A549 (cell line): ENCODE data around the gene SIRPD. TPM values are rescaled to one million over a fixed set of nuclear protein-coding genes. Genes with fewer than 3 reads are reported as not detected.

Experiments
- ATAC-seq, 2 experiments: fragments of 200-7000 bp in 1 of 2; fragments of >200 bp in 1 of 2; cut with Nextera tagmentation in 1 of 2; cut with Tn5 transposase in 1 of 2; 3 replicates each; pipeline versions ENCODE4 v1.8.0 to v1.9.1; 2018 to 2020; ENCODE audit warnings: mild to moderate bottlenecking in 1 of 2, moderate library complexity in 1 of 2
- CTCF ChIA-PET: fragments of 300-600 bp; sonication (Branson Sonifier 250); formaldehyde crosslinking; extraction: SDS; loops from one replicate; lab custom pipeline; 2021; ENCODE audit warnings: antibody characterized with exemption, inconsistent platforms; lab: Yijun Ruan, JAX
- POLR2A ChIA-PET: fragments of 350-600 bp; formaldehyde crosslinking; extraction: SDS; loops from one replicate; lab custom pipeline; 2021; ENCODE audit warnings: antibody characterized with exemption, inconsistent platforms; lab: Yijun Ruan, JAX
- DNase-seq, 2 experiments: peaks; one replicate each; pipeline versions ENCODE4 v3.0.0 to v3.0.0-alpha.2; 2011 to 2016; ENCODE audit warnings: low read depth in 1 of 2, low spot score in 1 of 2
- FAIRE-seq: peaks from 2 replicates; lab custom pipeline; 2011; peaks lifted over from hg19 to GRCh38; lab: Jason Lieb, UNC
- H3K27ac ChIP-seq, 2 experiments: fragments of >200 bp; sonication (Bioruptor Twin); formaldehyde crosslinking; 3 replicates each; pipeline ENCODE4 v1.5.1; 2016 to 2017
- H3K4me1 ChIP-seq: fragments of >200 bp; sonication (Bioruptor Twin); formaldehyde crosslinking; 3 replicates; pipeline ENCODE4 v1.6.1; 2016
- H3K4me2 ChIP-seq: fragments of >200 bp; sonication (Bioruptor Twin); formaldehyde crosslinking; 3 replicates; pipeline ENCODE4 v1.6.1; 2016
- H3K4me3 ChIP-seq: fragments of >200 bp; sonication (Bioruptor Twin); formaldehyde crosslinking; 3 replicates; pipeline ENCODE4 v1.5.1; 2016
- H3K9me3 ChIP-seq: fragments of >200 bp; sonication (Bioruptor Twin); formaldehyde crosslinking; 3 replicates; pipeline ENCODE4 v1.6.1; 2016
- CBX8 ChIP-seq: fragments of 200-600 bp; sonication (generic); IDR thresholded peaks from 2 replicates; pipeline ENCODE4 v1.6.1; 2016
- CHD2 ChIP-seq: fragments of 150-350 bp; IDR thresholded peaks from 2 replicates; pipeline ENCODE4 v1.6.1; 2014; ENCODE audit warnings: low read length; ENCODE audit not compliant: partially characterized antibody
- CHD4 ChIP-seq: fragments of 200-600 bp; sonication (generic); IDR thresholded peaks from 2 replicates; pipeline ENCODE4 v1.6.1; 2016; ENCODE audit warnings: antibody characterized with exemption, mild to moderate bottlenecking, borderline replicate concordance
- EHMT2 ChIP-seq: fragments of 200-600 bp; sonication (generic); IDR thresholded peaks from 2 replicates; pipeline ENCODE4 v1.6.1; 2016; ENCODE audit warnings: antibody characterized with exemption, low read depth, mild to moderate bottlenecking, moderate library complexity
- ELK1 ChIP-seq: fragments of 150-350 bp; IDR thresholded peaks from 2 replicates; pipeline ENCODE4 v1.6.1; 2014; ENCODE audit warnings: low read depth, mild to moderate bottlenecking, low read length
- ESRRA ChIP-seq: fragments of 150-350 bp; IDR thresholded peaks from 2 replicates; pipeline ENCODE4 v1.6.1; 2014; ENCODE audit warnings: mild to moderate bottlenecking, low read length, borderline replicate concordance
- FOSB ChIP-seq: fragments of 250-450 bp; sonication (Bioruptor Pico); IDR thresholded peaks from 2 replicates; pipeline ENCODE4 v1.5.0; 2020; ENCODE audit warnings: mild to moderate bottlenecking, moderate library complexity
- FOSL2 ChIP-seq, 2 experiments: fragments of 450-650 bp in 1 of 2; fragments of >200 bp in 1 of 2; sonication (Bioruptor Twin) in 1 of 2; formaldehyde crosslinking; IDR thresholded peaks; 2 replicates each; pipeline versions ENCODE4 v1.5.0 to v1.6.1; 2016 to 2020; ENCODE audit warnings: mild to moderate bottlenecking in 1 of 2, moderate library complexity in 1 of 2
- GATA3 ChIP-seq: IDR thresholded peaks from 2 replicates; pipeline ENCODE4 v1.6.1; 2012; ENCODE audit warnings: borderline replicate concordance
- HDAC2 ChIP-seq: fragments of 200-600 bp; sonication (generic); IDR thresholded peaks from 2 replicates; pipeline ENCODE4 v1.6.1; 2016
- HEYL ChIP-seq: fragments of 250-450 bp; sonication (Bioruptor Pico); IDR thresholded peaks from 2 replicates; pipeline ENCODE4 v1.8.0; 2021; ENCODE audit warnings: mild to moderate bottlenecking, moderate library complexity
- HMGXB4 ChIP-seq: fragments of 250-450 bp; sonication (Bioruptor Pico); IDR thresholded peaks from 2 replicates; pipeline ENCODE4 v1.5.0; 2021; ENCODE audit warnings: mild to moderate bottlenecking, moderate library complexity, borderline replicate concordance
- HOXA7 ChIP-seq: fragments of 250-450 bp; sonication (Bioruptor Pico); IDR thresholded peaks from 2 replicates; pipeline ENCODE4 v1.5.0; 2020; ENCODE audit warnings: mild to moderate bottlenecking, moderate library complexity
- HOXB13 ChIP-seq: fragments of 250-450 bp; sonication (Bioruptor Pico); IDR thresholded peaks from 2 replicates; pipeline ENCODE4 v1.5.0; 2020; ENCODE audit warnings: low read depth, mild to moderate bottlenecking, moderate library complexity
- HOXB5 ChIP-seq: fragments of 250-450 bp; sonication (Bioruptor Pico); IDR thresholded peaks from 2 replicates; pipeline ENCODE4 v1.5.0; 2020; ENCODE audit warnings: mild to moderate bottlenecking, moderate library complexity
- JUNB ChIP-seq: fragments of >200 bp; sonication (Bioruptor Twin); formaldehyde crosslinking; IDR thresholded peaks from 2 replicates; pipeline ENCODE4 v1.6.1; 2016
- KDM1A ChIP-seq: fragments of 200-600 bp; sonication (generic); IDR thresholded peaks from 2 replicates; pipeline ENCODE4 v1.6.1; 2016; ENCODE audit warnings: low read depth, mild to moderate bottlenecking
- MAX ChIP-seq: IDR thresholded peaks from 2 replicates; pipeline ENCODE4 v1.6.1; 2012
- PBX3 ChIP-seq: IDR thresholded peaks from 2 replicates; pipeline ENCODE4 v1.6.1; 2012
- PHF8 ChIP-seq: fragments of 200-600 bp; sonication (generic); IDR thresholded peaks from 2 replicates; pipeline ENCODE4 v1.6.1; 2016; ENCODE audit warnings: low read depth, mild to moderate bottlenecking, antibody characterized with exemption, moderate library complexity, borderline replicate concordance
- POLR2A ChIP-seq: IDR thresholded peaks from 2 replicates; pipeline ENCODE4 v1.6.1; 2012; ENCODE audit warnings: mild to moderate bottlenecking, low read length
- REST ChIP-seq: fragments of 200-600 bp; sonication (generic); IDR thresholded peaks from 2 replicates; pipeline ENCODE4 v1.6.1; 2016; ENCODE audit warnings: antibody characterized with exemption, mild to moderate bottlenecking, moderate library complexity
- RNF2 ChIP-seq: fragments of 200-600 bp; sonication (generic); IDR thresholded peaks from 2 replicates; pipeline ENCODE4 v1.6.1; 2016; ENCODE audit warnings: low read depth, mild to moderate bottlenecking, antibody characterized with exemption, moderate library complexity, borderline replicate concordance
- SMC3 ChIP-seq: fragments of >200 bp; sonication (Bioruptor Twin); formaldehyde crosslinking; IDR thresholded peaks from 3 replicates; pipeline ENCODE4 v1.6.1; 2018; ENCODE audit warnings: inconsistent platforms
- TP53 ChIP-seq: fragments of 250-450 bp; sonication (Bioruptor Pico); IDR thresholded peaks from 2 replicates; pipeline ENCODE4 v1.5.0; 2021; ENCODE audit warnings: mild to moderate bottlenecking, moderate library complexity
- ZSCAN20 ChIP-seq: fragments of 250-450 bp; sonication (Bioruptor Pico); IDR thresholded peaks from 2 replicates; pipeline ENCODE4 v1.8.0; 2022; ENCODE audit warnings: mild to moderate bottlenecking, moderate library complexity
- WGBS: methylation state at CpG from one replicate; pipeline ENCODE4 v1.1.6; 2017; ENCODE audit errors: missing lambda C conversion rate; 5-methylcytosine and 5-hydroxymethylcytosine counted together
- polyA plus RNA-seq, 4 experiments: library from polyadenylated mRNA; depleted of rRNA in 3 of 4; stranded (reverse); fragments of >200 nt; fragmentation: RNase III in 1 of 4; extraction: RNeasy Plus Mini Kit Qiagen cat#74134 plus additional on column Dnase treatment in 1 of 4; gene quantifications; 2 replicates in 3 of 4; 3 replicates in 1 of 4; pipeline ENCODE4 v1.2.3, GENCODE V29; 2011 to 2017

Gene SIRPD
- polyA plus RNA-seq, 2 of the 4 experiments (the other 2 are of a cell fraction): not detected

- Histone ChIP-seq H3K4me1 (peaks cover 30% of the 10 kb centered on the region), H3K27ac (peak overlapping the region; percentile 27 to 71; a peak in 4 of 6 replicates), H3K4me3 (no peak overlapping the region), H3K9me3 (peaks cover 21% of the 10 kb centered on the region), H3K4me2 (peak overlapping the region; percentile 49)
- no peak for FAIRE-seq
- POLR2A ChIA-PET: no interaction called here
- peak in 1 of 2 experiments; percentile 21 for DNase-seq
- 53% methylated on average over 6 of the region's 6 CpGs for WGBS
- CTCF ChIA-PET: no interaction called here
- no peak for TF ChIP-seq HDAC2
- no peak for TF ChIP-seq ESRRA
- no peak for TF ChIP-seq POLR2A
- TF ChIP-seq CHD4: no peak
- no peak for TF ChIP-seq HEYL (CRISPR knock-in tag)
- no peak for TF ChIP-seq ZSCAN20 (CRISPR knock-in tag)
- no peak for TF ChIP-seq EHMT2
- no peak for TF ChIP-seq PBX3
- TF ChIP-seq ELK1: no peak
- no peak for TF ChIP-seq GATA3
- no peak for TF ChIP-seq SMC3
- ATAC-seq: peak in 1 of 2 experiments; percentile 74; a peak in 3 of 6 replicates
Observed at GRCh38 chr20:1567392-1568162, 10.1 kb upstream of the SIRPD start.

GRCh38 chr20:1566701-1567100, 9.2 kb upstream of the SIRPD start:
- Histone ChIP-seq H3K4me3 (no peak overlapping the region), H3K27ac (peak overlapping the region in 1 of 2 experiments; percentile 71; a peak in 2 of 6 replicates), H3K4me1 (peaks cover 30% of the 10 kb centered on the region), H3K9me3 (peaks cover 21% of the 10 kb centered on the region), H3K4me2 (peak overlapping the region; percentile 49; the same call in 1 of the 3 replicates)
- TF ChIP-seq ELK1 (no peak), CHD2 (no peak), HMGXB4 (CRISPR knock-in tag) (no peak), TP53 (CRISPR knock-in tag) (no peak), REST (no peak), RNF2 (no peak), HOXB13 (CRISPR knock-in tag) (no peak), JUNB (no peak), HEYL (CRISPR knock-in tag) (no peak), KDM1A (no peak), PBX3 (no peak), FOSB (no peak), HOXA7 (no peak), CBX8 (no peak), MAX (no peak), PHF8 (no peak), HOXB5 (CRISPR knock-in tag) (no peak), FOSL2 (IDR thresholded peaks at IDR 0.05) (no peak), FOSL2 (CRISPR knock-in tag; IDR thresholded peaks at IDR 0.05) (no peak)
- no peak for DNase-seq
- ChIA-PET CTCF (interaction anchor here (0.9 to 1.5 kb wide), 3 partner anchors 15 to 57 kb away, joined by 3 to 5 read pairs (median 3); no protein-coding TSS in a partner anchor), POLR2A (no interaction called here)
- FAIRE-seq: no peak
- ATAC-seq: no peak
- 45% methylated on average over 2 of the region's 2 CpGs for WGBS
